ENCODE results near the gene FAM13A. TPM values are rescaled to one million over a fixed set of nuclear protein-coding genes. Genes with fewer than 3 reads are reported as not detected.
A peak's percentile ranks its signal among the peaks of the same experiment; 100 is the strongest.

The FAM13A gene
- total and polyA plus RNA-seq, 2 of the 13 experiments (the other 11 are each of a cell fraction or from before 2014, with no cell fraction given): 1.2 to 36.2 TPM

DNA sequence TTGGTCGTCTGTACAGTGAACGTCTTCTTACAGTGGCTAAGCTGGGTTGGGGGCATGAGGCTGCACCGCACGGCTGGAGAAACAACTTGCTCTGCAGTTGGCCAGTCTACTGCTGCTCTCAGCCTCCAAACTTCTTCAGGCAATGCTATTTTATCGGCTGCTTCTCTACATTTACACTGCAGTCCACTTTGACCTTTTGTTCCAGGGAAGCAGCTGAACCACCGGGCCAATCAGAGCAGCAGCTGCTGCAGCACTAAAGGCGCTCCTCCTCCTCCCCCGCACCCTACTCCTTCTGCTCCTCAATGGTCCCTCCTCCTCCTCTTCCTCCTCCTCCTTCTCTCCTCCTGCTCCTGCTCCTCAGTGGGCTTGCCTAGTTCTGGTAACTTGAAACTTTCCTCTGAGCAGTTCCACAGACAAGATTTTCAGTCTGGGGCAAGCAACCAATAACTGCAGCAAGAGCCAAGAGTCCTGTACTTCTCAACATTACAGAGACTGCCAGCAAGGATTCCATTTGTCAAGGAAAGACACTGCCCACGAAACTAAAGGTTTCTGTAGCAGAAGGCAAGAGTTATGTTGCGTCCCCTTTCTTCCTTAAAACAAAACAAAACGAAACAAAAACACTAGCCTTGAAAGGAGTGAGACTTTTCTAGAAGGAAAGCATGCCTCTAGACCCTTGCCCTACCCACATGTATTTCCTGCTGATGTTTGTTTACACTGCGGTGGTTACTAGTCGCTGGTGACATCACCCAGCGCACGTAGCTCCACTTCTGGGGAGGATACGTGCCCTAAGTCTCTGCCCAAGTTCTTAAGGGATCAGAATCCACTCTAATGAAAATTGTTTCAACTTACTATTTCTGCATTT is 233.7 kb downstream of the FAM13A start (continued):
- TF ChIP-seq ZNF597 (CRISPR knock-in tag; IDR thresholded peaks at IDR 0.05): no peak
- 0 out of 4 replicates have a peak, but pooled peaks of 1 of the 2 experiments have one; percentile 1 for TF ChIP-seq KLF16 (CRISPR knock-in tag; IDR thresholded peaks at IDR 0.05)
- no peak for TF ChIP-seq U2AF2 (IDR thresholded peaks at IDR 0.05; ENCODE audit: low read depth, low read length)
- TF ChIP-seq NFYC (CRISPR knock-in tag; IDR thresholded peaks at IDR 0.05): peak; percentile 67
- no peak for TF ChIP-seq ELF4 (CRISPR knock-in tag; IDR thresholded peaks at IDR 0.05; ENCODE audit: borderline replicate concordance)
- no peak for TF ChIP-seq ZBTB7B (CRISPR knock-in tag; IDR thresholded peaks at IDR 0.05)
- TF ChIP-seq ZNF709 (CRISPR knock-in tag; IDR thresholded peaks at IDR 0.05): no peak
- TF ChIP-seq TFAP4 (IDR thresholded peaks at IDR 0.05; ENCODE audit: borderline replicate concordance, low read depth): peak; percentile 90
- no peak for TF ChIP-seq MAFG (CRISPR knock-in tag; IDR thresholded peaks at IDR 0.05)
- TF ChIP-seq ARID5B (CRISPR knock-in tag; IDR thresholded peaks at IDR 0.05): peak; percentile 60
- no peak for TF ChIP-seq RARG (CRISPR knock-in tag; IDR thresholded peaks at IDR 0.05; ENCODE audit: low read depth)
- no peak for TF ChIP-seq ZNF329 (CRISPR knock-in tag; IDR thresholded peaks at IDR 0.05; ENCODE audit: low read depth)
- TF ChIP-seq SNAI1 (CRISPR knock-in tag; IDR thresholded peaks at IDR 0.05; ENCODE audit: borderline replicate concordance): no peak
- no peak for TF ChIP-seq PREB (CRISPR knock-in tag; IDR thresholded peaks at IDR 0.05)
- no peak for TF ChIP-seq SIN3B (IDR thresholded peaks at IDR 0.05; ENCODE audit: low read length)
- TF ChIP-seq, protein P1, sequence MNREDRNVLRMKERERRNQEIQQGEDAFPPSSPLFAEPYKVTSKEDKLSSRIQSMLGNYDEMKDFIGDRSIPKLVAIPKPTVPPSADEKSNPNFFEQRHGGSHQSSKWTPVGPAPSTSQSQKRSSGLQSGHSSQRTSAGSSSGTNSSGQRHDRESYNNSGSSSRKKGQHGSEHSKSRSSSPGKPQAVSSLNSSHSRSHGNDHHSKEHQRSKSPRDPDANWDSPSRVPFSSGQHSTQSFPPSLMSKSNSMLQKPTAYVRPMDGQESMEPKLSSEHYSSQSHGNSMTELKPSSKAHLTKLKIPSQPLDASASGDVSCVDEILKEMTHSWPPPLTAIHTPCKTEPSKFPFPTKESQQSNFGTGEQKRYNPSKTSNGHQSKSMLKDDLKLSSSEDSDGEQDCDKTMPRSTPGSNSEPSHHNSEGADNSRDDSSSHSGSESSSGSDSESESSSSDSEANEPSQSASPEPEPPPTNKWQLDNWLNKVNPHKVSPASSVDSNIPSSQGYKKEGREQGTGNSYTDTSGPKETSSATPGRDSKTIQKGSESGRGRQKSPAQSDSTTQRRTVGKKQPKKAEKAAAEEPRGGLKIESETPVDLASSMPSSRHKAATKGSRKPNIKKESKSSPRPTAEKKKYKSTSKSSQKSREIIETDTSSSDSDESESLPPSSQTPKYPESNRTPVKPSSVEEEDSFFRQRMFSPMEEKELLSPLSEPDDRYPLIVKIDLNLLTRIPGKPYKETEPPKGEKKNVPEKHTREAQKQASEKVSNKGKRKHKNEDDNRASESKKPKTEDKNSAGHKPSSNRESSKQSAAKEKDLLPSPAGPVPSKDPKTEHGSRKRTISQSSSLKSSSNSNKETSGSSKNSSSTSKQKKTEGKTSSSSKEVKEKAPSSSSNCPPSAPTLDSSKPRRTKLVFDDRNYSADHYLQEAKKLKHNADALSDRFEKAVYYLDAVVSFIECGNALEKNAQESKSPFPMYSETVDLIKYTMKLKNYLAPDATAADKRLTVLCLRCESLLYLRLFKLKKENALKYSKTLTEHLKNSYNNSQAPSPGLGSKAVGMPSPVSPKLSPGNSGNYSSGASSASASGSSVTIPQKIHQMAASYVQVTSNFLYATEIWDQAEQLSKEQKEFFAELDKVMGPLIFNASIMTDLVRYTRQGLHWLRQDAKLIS (CRISPR knock-in tag; IDR thresholded peaks at IDR 0.05): no peak
- TF ChIP-seq ZNF232 (CRISPR knock-in tag; IDR thresholded peaks at IDR 0.05; ENCODE audit: borderline replicate concordance): no peak
- peak; percentile 13; the same call in 1 of the 2 replicates for TF ChIP-seq GATA4 (IDR thresholded peaks at IDR 0.05; ENCODE audit: borderline replicate concordance, low read depth)
